ENCODE results near the gene PROB1. TPM values are rescaled to one million over a fixed set of nuclear protein-coding genes. Genes with fewer than 3 reads are reported as not detected.

The PROB1 gene
- total RNA-seq, 1 donor from 2014 or later: 2.2 TPM

DNA sequence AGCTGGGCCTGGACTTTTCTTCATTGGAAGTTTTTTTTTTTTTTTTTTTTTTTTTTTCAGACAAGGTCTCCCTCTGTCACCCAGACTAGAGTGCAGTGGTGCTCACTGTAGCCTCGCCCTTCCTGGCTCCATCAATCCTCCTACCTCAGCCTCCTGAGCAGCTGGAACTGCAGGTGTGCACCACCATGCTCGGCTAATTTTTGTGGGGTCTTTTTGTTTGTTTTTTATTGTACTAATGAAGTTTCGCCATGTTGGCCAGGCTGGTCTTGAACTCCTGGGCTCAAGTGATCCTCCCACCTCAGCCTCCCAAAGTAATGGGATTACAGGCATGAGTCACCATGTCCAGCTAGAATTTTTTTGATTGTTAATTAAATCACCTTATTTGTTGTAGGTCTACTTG is 40.8 kb upstream of the PROB1 start:
- Mint-ChIP-seq H3K4me3 (no peak overlapping the region), H3K4me1 (peaks cover 23% of the 10 kb centered on the region), H3K27me3 (ENCODE audit: low read depth) (no peaks in the 10 kb centered on the region), H3K36me3 (ENCODE audit: low read depth) (peaks cover 6% of the 10 kb centered on the region), H3K27ac (ENCODE audit: unreplicated experiment) (no peak overlapping the region), H3K9me3 (no peaks in the 10 kb centered on the region)
- no peak for DNase-seq (ENCODE audit: low read depth, low spot score)
- TF ChIP-seq, protein P1, sequence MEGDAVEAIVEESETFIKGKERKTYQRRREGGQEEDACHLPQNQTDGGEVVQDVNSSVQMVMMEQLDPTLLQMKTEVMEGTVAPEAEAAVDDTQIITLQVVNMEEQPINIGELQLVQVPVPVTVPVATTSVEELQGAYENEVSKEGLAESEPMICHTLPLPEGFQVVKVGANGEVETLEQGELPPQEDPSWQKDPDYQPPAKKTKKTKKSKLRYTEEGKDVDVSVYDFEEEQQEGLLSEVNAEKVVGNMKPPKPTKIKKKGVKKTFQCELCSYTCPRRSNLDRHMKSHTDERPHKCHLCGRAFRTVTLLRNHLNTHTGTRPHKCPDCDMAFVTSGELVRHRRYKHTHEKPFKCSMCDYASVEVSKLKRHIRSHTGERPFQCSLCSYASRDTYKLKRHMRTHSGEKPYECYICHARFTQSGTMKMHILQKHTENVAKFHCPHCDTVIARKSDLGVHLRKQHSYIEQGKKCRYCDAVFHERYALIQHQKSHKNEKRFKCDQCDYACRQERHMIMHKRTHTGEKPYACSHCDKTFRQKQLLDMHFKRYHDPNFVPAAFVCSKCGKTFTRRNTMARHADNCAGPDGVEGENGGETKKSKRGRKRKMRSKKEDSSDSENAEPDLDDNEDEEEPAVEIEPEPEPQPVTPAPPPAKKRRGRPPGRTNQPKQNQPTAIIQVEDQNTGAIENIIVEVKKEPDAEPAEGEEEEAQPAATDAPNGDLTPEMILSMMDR (conservative IDR thresholded peaks at IDR 0.05): no peak

GRCh38 chr5:139431706-139432105 is 36.8 kb upstream of the PROB1 start:
- Mint-ChIP-seq H3K36me3 (ENCODE audit: low read depth) (peaks cover 3% of the 10 kb centered on the region), H3K4me3 (no peak overlapping the region), H3K27me3 (ENCODE audit: low read depth) (no peaks in the 10 kb centered on the region), H3K9me3 (no peaks in the 10 kb centered on the region), H3K4me1 (no peaks in the 10 kb centered on the region), H3K27ac (ENCODE audit: unreplicated experiment) (no peak overlapping the region)
- DNase-seq (ENCODE audit: low read depth, low spot score): no peak
- TF ChIP-seq, protein P1 (conservative IDR thresholded peaks at IDR 0.05): no peak

- no peak for DNase-seq (ENCODE audit: low read depth, low spot score)
- Mint-ChIP-seq H3K4me3 (no peak overlapping the region), H3K27ac (ENCODE audit: unreplicated experiment) (no peak overlapping the region), H3K4me1 (no peaks in the 10 kb centered on the region), H3K36me3 (ENCODE audit: low read depth) (peaks cover 3% of the 10 kb centered on the region), H3K27me3 (ENCODE audit: low read depth) (no peaks in the 10 kb centered on the region), H3K9me3 (no peaks in the 10 kb centered on the region)
- TF ChIP-seq, protein P1 (conservative IDR thresholded peaks at IDR 0.05): no peak
These were observed 35.1 kb upstream of the PROB1 start for GRCh38 chr5:139430015-139430414.

GRCh38 chr5:139426203-139426885 is 31.4 kb upstream of the PROB1 start:
- H3K4me1 Mint-ChIP-seq: no peaks in the 10 kb centered on the region
- H3K27ac Mint-ChIP-seq (ENCODE audit: unreplicated experiment): no peak overlapping the region
- H3K4me3 Mint-ChIP-seq: no peak overlapping the region
- H3K27me3 Mint-ChIP-seq (ENCODE audit: low read depth): no peaks in the 10 kb centered on the region
- DNase-seq (ENCODE audit: low read depth, low spot score): no peak
- TF ChIP-seq, protein P1 (conservative IDR thresholded peaks at IDR 0.05): no peak
- no peaks in the 10 kb centered on the region for H3K36me3 Mint-ChIP-seq (ENCODE audit: low read depth)
- H3K9me3 Mint-ChIP-seq: no peaks in the 10 kb centered on the region

GRCh38 chr5:139425497-139425896 is 30.6 kb upstream of the PROB1 start:
- TF ChIP-seq, protein P1 (conservative IDR thresholded peaks at IDR 0.05): no peak
- Mint-ChIP-seq H3K4me1 (no peaks in the 10 kb centered on the region), H3K9me3 (no peaks in the 10 kb centered on the region), H3K27me3 (ENCODE audit: low read depth) (no peaks in the 10 kb centered on the region), H3K27ac (ENCODE audit: unreplicated experiment) (no peak overlapping the region), H3K36me3 (ENCODE audit: low read depth) (no peaks in the 10 kb centered on the region), H3K4me3 (no peak overlapping the region)
- DNase-seq (ENCODE audit: low read depth, low spot score): no peak
